Endothelial cell of umbilical vein (primary cell): ENCODE results near the gene LLCFC1. TPM values are rescaled to one million over a fixed set of nuclear protein-coding genes. Genes with fewer than 3 reads are reported as not detected.

Experiments
- BruUV-seq: library from RNA; stranded (reverse); fragments of 400-500 nt; replicated peaks from 2 replicates; lab custom pipeline; 2021; lab: Mats Ljungman, UMichigan
- CTCF ChIA-PET: fragments of 300-600, 350-600 bp; sonication (Branson Sonifier 250); formaldehyde crosslinking; loops from one replicate; lab custom pipeline; 2021; ENCODE audit warnings: antibody characterized with exemption, inconsistent platforms; lab: Charles Lee
- POLR2A ChIA-PET: fragments of 300-600, 350-600 bp; sonication (Branson Sonifier 250); formaldehyde crosslinking; loops from one replicate; lab custom pipeline; 2021; ENCODE audit warnings: antibody characterized with exemption, inconsistent platforms; lab: Charles Lee
- DNase-seq: peaks from one replicate; pipeline ENCODE4 v3.0.0-alpha.2; 2011; ENCODE audit warnings: low read depth, low spot score
- FAIRE-seq: peaks from 2 replicates; lab custom pipeline; 2011; peaks lifted over from hg19 to GRCh38; lab: Jason Lieb, UNC
- H2AFZ ChIP-seq: 2 replicates; pipeline ENCODE4 v1.6.0; 2012; ENCODE audit warnings: low read depth, low read length, control low read depth, inconsistent platforms
- H3K27ac ChIP-seq: 2 replicates; pipeline ENCODE4 v1.5.1; 2011; ENCODE audit warnings: low read depth, mild to moderate bottlenecking, control low read depth, low read length, moderate library complexity; ENCODE audit not compliant: insufficient read depth
- H3K27me3 ChIP-seq, 2 experiments: 2 replicates each; pipeline versions ENCODE4 v1.6.0 to v1.6.1; 2011; ENCODE audit warnings: low read length in 2 of 2, mixed read lengths in 1 of 2; ENCODE audit not compliant: control insufficient read depth in 2 of 2, insufficient read depth in 2 of 2
- H3K36me3 ChIP-seq, 2 experiments: 2 replicates in 1 of 2; 3 replicates in 1 of 2; pipeline ENCODE4 v1.5.1; 2011; ENCODE audit warnings: low read length in 2 of 2, mild to moderate bottlenecking in 1 of 2, moderate library complexity in 1 of 2; ENCODE audit not compliant: control insufficient read depth in 2 of 2, insufficient read depth in 2 of 2; ENCODE audit errors: extremely low read depth in 1 of 2
- H3K4me1 ChIP-seq: 3 replicates; pipeline ENCODE4 v1.5.1; 2011; ENCODE audit warnings: mild to moderate bottlenecking, low read length; ENCODE audit not compliant: control insufficient read depth, insufficient read depth; ENCODE audit errors: extremely low read depth
- H3K4me2 ChIP-seq: 2 replicates; pipeline ENCODE4 v1.6.1; 2011; ENCODE audit warnings: low read length, control low read depth, mixed read lengths; ENCODE audit not compliant: insufficient read depth
- H3K4me3 ChIP-seq, 3 experiments: fragments of 200-600 bp in 1 of 3; sonication (generic), shearing (Covaris generic) in 1 of 3; replicated peaks in 1 of 3; 2 replicates each; pipeline ENCODE4 v1.5.1; 2011 to 2016; ENCODE audit warnings: control low read depth in 3 of 3, low read length in 3 of 3, mild to moderate bottlenecking in 2 of 3, inconsistent platforms in 1 of 3, low read depth in 1 of 3, moderate library complexity in 1 of 3; ENCODE audit not compliant: insufficient read depth in 1 of 3
- H3K79me2 ChIP-seq: 2 replicates; pipeline ENCODE4 v1.6.0; 2012; ENCODE audit warnings: low read length, inconsistent platforms; ENCODE audit not compliant: control insufficient read depth, insufficient read depth
- H3K9ac ChIP-seq: replicated peaks from 2 replicates; pipeline ENCODE3; 2011; ENCODE audit warnings: low read length, control low read depth; ENCODE audit not compliant: insufficient read depth; ENCODE audit errors: extremely low read depth
- H3K9me1 ChIP-seq: replicated peaks from 3 replicates; pipeline ENCODE4 v1.6.0; 2011; ENCODE audit warnings: mild to moderate bottlenecking, low read length; ENCODE audit not compliant: control insufficient read depth, insufficient read depth; ENCODE audit errors: extremely low read depth
- H3K9me3 ChIP-seq: replicated peaks from 2 replicates; pipeline ENCODE4 v1.5.1; 2012; ENCODE audit warnings: low read length, inconsistent platforms; ENCODE audit not compliant: control insufficient read depth, insufficient read depth
- H4K20me1 ChIP-seq: replicated peaks from 2 replicates; pipeline ENCODE3; 2011; ENCODE audit warnings: mild to moderate bottlenecking, low read length; ENCODE audit not compliant: control insufficient read depth, insufficient read depth; ENCODE audit errors: extremely low read depth
- EZH2 ChIP-seq: IDR thresholded peaks from 2 replicates; pipeline ENCODE4 v1.6.1; 2012; ENCODE audit warnings: borderline replicate concordance, low read depth, mild to moderate bottlenecking, moderate library complexity, low read length, inconsistent platforms; ENCODE audit not compliant: severe bottlenecking
- FOS ChIP-seq: IDR thresholded peaks from 2 replicates; pipeline ENCODE4 v1.6.1; 2011; ENCODE audit warnings: mild to moderate bottlenecking, low read length, moderate library complexity, borderline replicate concordance; ENCODE audit not compliant: insufficient read depth
- GATA2 ChIP-seq: IDR thresholded peaks from 2 replicates; pipeline ENCODE4 v1.7.0; 2011; ENCODE audit warnings: low read depth, mild to moderate bottlenecking, moderate library complexity, mixed read lengths, low read length; ENCODE audit not compliant: insufficient read length, insufficient read depth
- JUN ChIP-seq: IDR thresholded peaks from 2 replicates; pipeline ENCODE4 v1.6.1; 2011; ENCODE audit warnings: borderline replicate concordance, low read depth; ENCODE audit not compliant: insufficient read length, insufficient read depth
- MYC ChIP-seq: IDR thresholded peaks from one replicate; pipeline ENCODE4 v1.6.1; 2011; ENCODE audit warnings: mild to moderate bottlenecking, low read depth, low read length
- POLR2A ChIP-seq: IDR thresholded peaks from 2 replicates; pipeline ENCODE4 v1.6.1; 2012; ENCODE audit warnings: low read depth, mild to moderate bottlenecking, control low read depth, low read length
- POLR2AphosphoS5 ChIP-seq: IDR thresholded peaks from 2 replicates; pipeline ENCODE4 v1.6.1; 2012; ENCODE audit warnings: low read depth, mild to moderate bottlenecking, control low read depth, low read length, moderate library complexity; ENCODE audit not compliant: insufficient read depth
- dilution Hi-C: fragments of 300-500 bp; cut with MboI; formaldehyde crosslinking; loops from one replicate; pipeline ENCODE4 v1.15.0; 2019; ENCODE audit warnings: low sequenced_read_pairs; ENCODE audit not compliant: extremely low pct_ligation_motif_present
- intact Hi-C: fragments of 100-400 bp; cut with micrococcal nuclease; formaldehyde crosslinking; loops from one replicate; pipeline ENCODE4 v1.10.0; 2022
- polyA plus RNA-seq, 4 experiments: library from polyadenylated mRNA; depleted of rRNA in 3 of 4; stranded (reverse) in 3 of 4; unstranded in 1 of 4; fragments of >200 nt; gene quantifications; 2 replicates each; pipeline versions ENCODE4 v1.2.1 to v1.2.3, GENCODE V29; 2011 to 2012; ENCODE audit warnings: missing spikeins in 1 of 4
- total RNA-seq: library from RNA; stranded (reverse); gene quantifications from 2 replicates; pipeline ENCODE4 v1.2.3, GENCODE V29; 2021
- TF ChIP-seq, protein P1 (sequence below), 2 donors: IDR thresholded peaks; 1 replicate in 1 of 2; 2 replicates in 1 of 2; pipeline ENCODE4 v1.5.1; 2011; ENCODE audit warnings: low read length in 2 of 2, mild to moderate bottlenecking in 2 of 2, moderate library complexity in 2 of 2, control low read depth in 1 of 2, inconsistent platforms in 1 of 2, low read depth in 1 of 2; ENCODE audit not compliant: insufficient read depth in 1 of 2; ENCODE audit errors: extremely low read depth in 1 of 2
- TF ChIP-seq, protein P2 (sequence below): IDR thresholded peaks from 2 replicates; pipeline ENCODE4 v1.6.1; 2011; ENCODE audit not compliant: insufficient read depth, insufficient read length

Gene LLCFC1
- total and polyA plus RNA-seq, 2 donors (not counting 3 experiments of a cell fraction or from before 2014, with no cell fraction given): not detected

DNA sequence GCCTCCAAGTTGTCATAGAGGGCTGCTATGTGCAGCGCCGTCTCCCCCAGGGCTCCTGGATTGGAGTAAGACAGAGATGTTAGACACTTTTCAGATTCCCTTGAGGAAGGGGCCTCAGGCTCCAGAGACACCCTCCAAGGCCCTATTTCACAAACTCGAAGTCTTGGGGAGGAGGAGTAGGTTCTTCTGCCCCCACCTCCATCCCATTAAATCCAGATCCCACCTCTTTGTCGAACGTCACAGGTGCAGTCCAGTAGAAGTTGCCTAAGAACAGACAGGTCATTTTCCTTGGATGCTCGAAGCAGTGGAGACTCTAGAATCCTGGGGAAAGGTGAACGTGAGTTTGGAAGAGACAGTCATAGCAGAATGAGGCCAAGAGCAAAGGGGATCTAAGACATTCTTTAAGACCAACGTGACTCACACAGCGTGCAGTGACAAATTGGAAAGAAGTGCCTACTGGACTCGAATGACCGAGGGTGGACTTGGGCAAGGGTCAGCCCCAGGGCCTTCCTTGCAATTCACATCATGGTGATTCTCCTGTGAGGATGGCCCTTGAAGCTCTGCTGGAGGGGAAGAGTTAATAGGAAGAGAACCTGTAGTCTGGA is 9.1 kb upstream of the LLCFC1 start:
- POLR2A ChIA-PET: no interaction called here
- BruUV-seq: no TSS peak
- dilution Hi-C loops (no loop called here), intact Hi-C loops (no loop called here)
- Histone ChIP-seq H3K27ac (no peak overlapping the region), H3K27me3 (no peaks in the 10 kb centered on the region), H4K20me1 (no peaks in the 10 kb centered on the region), H3K4me3 (no peak overlapping the region), H3K9me1 (no peaks in the 10 kb centered on the region), H3K79me2 (no peaks in the 10 kb centered on the region), H3K36me3 (no peaks in the 10 kb centered on the region), H3K9me3 (no peaks in the 10 kb centered on the region), H2AFZ (no peak overlapping the region), H3K4me2 (no peak overlapping the region), H3K4me1 (no peaks in the 10 kb centered on the region), H3K9ac (no peak overlapping the region)
- TF ChIP-seq MYC (no peak), EZH2 (no peak), POLR2AphosphoS5 (no peak), POLR2A (no peak), JUN (no peak), GATA2 (no peak), FOS (no peak)
- TF ChIP-seq, protein P1, sequence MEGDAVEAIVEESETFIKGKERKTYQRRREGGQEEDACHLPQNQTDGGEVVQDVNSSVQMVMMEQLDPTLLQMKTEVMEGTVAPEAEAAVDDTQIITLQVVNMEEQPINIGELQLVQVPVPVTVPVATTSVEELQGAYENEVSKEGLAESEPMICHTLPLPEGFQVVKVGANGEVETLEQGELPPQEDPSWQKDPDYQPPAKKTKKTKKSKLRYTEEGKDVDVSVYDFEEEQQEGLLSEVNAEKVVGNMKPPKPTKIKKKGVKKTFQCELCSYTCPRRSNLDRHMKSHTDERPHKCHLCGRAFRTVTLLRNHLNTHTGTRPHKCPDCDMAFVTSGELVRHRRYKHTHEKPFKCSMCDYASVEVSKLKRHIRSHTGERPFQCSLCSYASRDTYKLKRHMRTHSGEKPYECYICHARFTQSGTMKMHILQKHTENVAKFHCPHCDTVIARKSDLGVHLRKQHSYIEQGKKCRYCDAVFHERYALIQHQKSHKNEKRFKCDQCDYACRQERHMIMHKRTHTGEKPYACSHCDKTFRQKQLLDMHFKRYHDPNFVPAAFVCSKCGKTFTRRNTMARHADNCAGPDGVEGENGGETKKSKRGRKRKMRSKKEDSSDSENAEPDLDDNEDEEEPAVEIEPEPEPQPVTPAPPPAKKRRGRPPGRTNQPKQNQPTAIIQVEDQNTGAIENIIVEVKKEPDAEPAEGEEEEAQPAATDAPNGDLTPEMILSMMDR (IDR thresholded peaks at IDR 0.05; ENCODE audit: extremely low read depth in 1 of 2, insufficient read depth in 1 of 2, low read depth in 1 of 2, low read length in 2 of 2): no peak
- TF ChIP-seq, protein P2, sequence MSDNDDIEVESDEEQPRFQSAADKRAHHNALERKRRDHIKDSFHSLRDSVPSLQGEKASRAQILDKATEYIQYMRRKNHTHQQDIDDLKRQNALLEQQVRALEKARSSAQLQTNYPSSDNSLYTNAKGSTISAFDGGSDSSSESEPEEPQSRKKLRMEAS: no peak
- CTCF ChIA-PET: no interaction called here
- no peak for DNase-seq
- FAIRE-seq: no peak
